Left ventricle myocardium inferior (tissue), 1 donor: ENCODE measurements around the gene FAM98B. TPM values are rescaled to one million over a fixed set of nuclear protein-coding genes. Genes with fewer than 3 reads are reported as not detected.

Experiments used
- DNase-seq: peaks from one replicate; pipeline ENCODE4 v3.0.0-alpha.2; 2020
- H3K27ac ChIP-seq: fragments of 200-600 bp; replicated peaks from 2 replicates; pipeline ENCODE4 v1.8.0; 2021
- H3K27me3 ChIP-seq: fragments of 200-600 bp; 2 replicates; pipeline ENCODE4 v1.8.0; 2021; ENCODE audit warnings: low read depth
- H3K36me3 ChIP-seq: fragments of 200-600 bp; 2 replicates; pipeline ENCODE4 v1.8.0; 2021
- H3K4me1 ChIP-seq: fragments of 200-600 bp; 2 replicates; pipeline ENCODE4 v1.8.0; 2021
- H3K4me3 ChIP-seq: fragments of 200-600 bp; 2 replicates; pipeline ENCODE4 v1.8.0; 2021; ENCODE audit warnings: mild to moderate bottlenecking, moderate library complexity
- H3K9me3 ChIP-seq: fragments of 200-600 bp; replicated peaks from 2 replicates; pipeline ENCODE4 v1.8.0; 2021
- intact Hi-C: fragments of 100-400 bp; cut with micrococcal nuclease; formaldehyde crosslinking; loops from one replicate; pipeline ENCODE4 v1.11.0; 2022
- total RNA-seq: library from RNA; stranded (reverse); fragmentation: NEBNext Ultra II Directional; extraction: Animal tissue kit (Norgen Biotek cat#: 25700); gene quantifications from one replicate; pipeline ENCODE4 v1.2.1, GENCODE V29; 2021
- TF ChIP-seq, protein P1 (sequence below): fragments of 200-600 bp; IDR thresholded peaks from 2 replicates; pipeline ENCODE4 v1.8.0; 2021; ENCODE audit warnings: antibody characterized with exemption, mild to moderate bottlenecking, borderline replicate concordance
- donor health status: DM: no; HTN: yes; CAD: no; lungs with severe emphysema.

Gene FAM98B
- total RNA-seq, 1 donor from 2014 or later = 28.7 TPM

- TF ChIP-seq, protein P1, sequence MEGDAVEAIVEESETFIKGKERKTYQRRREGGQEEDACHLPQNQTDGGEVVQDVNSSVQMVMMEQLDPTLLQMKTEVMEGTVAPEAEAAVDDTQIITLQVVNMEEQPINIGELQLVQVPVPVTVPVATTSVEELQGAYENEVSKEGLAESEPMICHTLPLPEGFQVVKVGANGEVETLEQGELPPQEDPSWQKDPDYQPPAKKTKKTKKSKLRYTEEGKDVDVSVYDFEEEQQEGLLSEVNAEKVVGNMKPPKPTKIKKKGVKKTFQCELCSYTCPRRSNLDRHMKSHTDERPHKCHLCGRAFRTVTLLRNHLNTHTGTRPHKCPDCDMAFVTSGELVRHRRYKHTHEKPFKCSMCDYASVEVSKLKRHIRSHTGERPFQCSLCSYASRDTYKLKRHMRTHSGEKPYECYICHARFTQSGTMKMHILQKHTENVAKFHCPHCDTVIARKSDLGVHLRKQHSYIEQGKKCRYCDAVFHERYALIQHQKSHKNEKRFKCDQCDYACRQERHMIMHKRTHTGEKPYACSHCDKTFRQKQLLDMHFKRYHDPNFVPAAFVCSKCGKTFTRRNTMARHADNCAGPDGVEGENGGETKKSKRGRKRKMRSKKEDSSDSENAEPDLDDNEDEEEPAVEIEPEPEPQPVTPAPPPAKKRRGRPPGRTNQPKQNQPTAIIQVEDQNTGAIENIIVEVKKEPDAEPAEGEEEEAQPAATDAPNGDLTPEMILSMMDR = no peak
- intact Hi-C loops = no loop called here
- Histone ChIP-seq H3K9me3 (no peaks in the 10 kb centered on the region), H3K4me1 (peaks cover 9% of the 10 kb centered on the region), H3K27me3 (peaks cover 14% of the 10 kb centered on the region), H3K36me3 (no peaks in the 10 kb centered on the region), H3K4me3 (no peak overlapping the region), H3K27ac (no peak overlapping the region)
- no peak for DNase-seq
Observed at GRCh38 chr15:38534691-38535090, 80.8 kb downstream of the FAM98B start.

DNA sequence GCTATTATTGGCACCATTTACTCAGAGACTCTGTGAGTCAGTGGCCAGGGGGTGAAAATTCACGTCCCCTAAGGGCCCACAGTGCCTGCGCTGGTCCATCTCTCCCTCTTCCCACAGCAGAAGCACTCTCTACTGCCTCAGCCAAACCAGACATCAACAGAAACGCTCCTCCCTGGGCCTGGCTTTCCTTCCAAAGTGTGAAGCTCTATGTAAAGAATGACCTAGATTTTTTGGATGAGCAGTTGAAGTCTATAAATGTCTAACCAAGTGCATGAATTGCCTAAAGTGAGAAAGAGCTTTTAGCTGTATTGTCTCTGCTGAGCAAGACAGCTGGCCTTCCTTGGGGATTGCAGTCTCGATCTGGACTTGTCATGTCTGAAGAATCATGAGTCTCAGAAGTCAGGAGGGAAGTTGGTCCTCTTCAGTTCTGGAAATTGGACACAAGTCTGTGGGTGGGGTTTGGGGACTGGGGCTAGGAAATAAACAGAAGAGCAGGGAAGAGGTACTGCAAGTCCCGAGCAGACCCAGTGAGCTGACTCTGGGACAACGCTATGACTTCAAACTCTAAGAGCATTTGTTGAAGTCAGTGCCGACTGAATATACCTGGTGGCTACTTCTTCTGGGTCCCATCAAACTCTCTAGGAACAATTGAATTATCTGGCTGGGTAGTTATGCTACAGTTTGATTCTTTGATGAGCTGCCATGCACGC is 81.7 kb downstream of the FAM98B start:
- Histone ChIP-seq H3K9me3 (no peaks in the 10 kb centered on the region), H3K27me3 (peaks cover 14% of the 10 kb centered on the region), H3K27ac (peak overlapping the region; percentile 25), H3K4me1 (peaks cover 9% of the 10 kb centered on the region), H3K36me3 (no peaks in the 10 kb centered on the region), H3K4me3 (no peak overlapping the region)
- TF ChIP-seq, protein P1 = no peak
- intact Hi-C loops = no loop called here
- no peak for DNase-seq

DNA sequence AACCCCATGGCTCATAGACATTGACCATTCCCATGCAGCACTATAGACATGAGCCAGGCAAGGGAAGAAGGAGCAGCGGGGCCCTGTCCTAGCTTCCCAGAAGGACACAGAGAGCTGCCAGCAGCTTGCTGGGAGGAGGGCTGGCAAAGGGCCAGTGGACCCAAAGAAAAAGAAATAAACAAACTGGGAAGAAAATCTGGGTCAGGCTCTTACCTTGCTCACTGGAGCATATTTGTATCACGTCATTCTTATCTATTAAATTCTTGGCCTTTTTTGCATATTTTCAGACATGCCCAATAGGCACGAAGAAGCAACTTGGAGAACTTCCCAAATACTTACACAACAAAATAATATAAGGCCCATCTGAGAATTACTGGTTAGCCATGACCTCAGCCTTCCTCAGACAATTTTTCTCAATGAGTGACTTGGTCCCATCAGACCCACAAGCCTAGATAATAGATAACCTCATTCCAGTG is 82.3 kb downstream of the FAM98B start:
- peak; percentile 51 for DNase-seq
- H3K27ac ChIP-seq = peak overlapping the region; percentile 25
- TF ChIP-seq, protein P1 = no peak
- intact Hi-C loops = no loop called here
- no peak overlapping the region for H3K4me3 ChIP-seq
- no peaks in the 10 kb centered on the region for H3K9me3 ChIP-seq
- H3K4me1 ChIP-seq = peaks cover 9% of the 10 kb centered on the region
- H3K27me3 ChIP-seq = peaks cover 14% of the 10 kb centered on the region
- no peaks in the 10 kb centered on the region for H3K36me3 ChIP-seq

Other genes starting within 250 kb of the FAM98B start
- 8.7 TPM for gene SPRED1, start 201.3 kb upstream of the FAM98B start, total RNA-seq
- gene RASGRP1, start 110.7 kb downstream of the FAM98B start, total RNA-seq = 0.44 TPM